CD4-positive, alpha-beta T cell treated with Interleukin-17A for 4 hours (primary cell): ENCODE measurements around the gene HOXC10.

Experiments
- DNase-seq: peaks from one replicate; pipeline ENCODE4 v3.0.0-alpha.2; 2020; ENCODE audit warnings: mixed read lengths

Gene HOXC10

DNA sequence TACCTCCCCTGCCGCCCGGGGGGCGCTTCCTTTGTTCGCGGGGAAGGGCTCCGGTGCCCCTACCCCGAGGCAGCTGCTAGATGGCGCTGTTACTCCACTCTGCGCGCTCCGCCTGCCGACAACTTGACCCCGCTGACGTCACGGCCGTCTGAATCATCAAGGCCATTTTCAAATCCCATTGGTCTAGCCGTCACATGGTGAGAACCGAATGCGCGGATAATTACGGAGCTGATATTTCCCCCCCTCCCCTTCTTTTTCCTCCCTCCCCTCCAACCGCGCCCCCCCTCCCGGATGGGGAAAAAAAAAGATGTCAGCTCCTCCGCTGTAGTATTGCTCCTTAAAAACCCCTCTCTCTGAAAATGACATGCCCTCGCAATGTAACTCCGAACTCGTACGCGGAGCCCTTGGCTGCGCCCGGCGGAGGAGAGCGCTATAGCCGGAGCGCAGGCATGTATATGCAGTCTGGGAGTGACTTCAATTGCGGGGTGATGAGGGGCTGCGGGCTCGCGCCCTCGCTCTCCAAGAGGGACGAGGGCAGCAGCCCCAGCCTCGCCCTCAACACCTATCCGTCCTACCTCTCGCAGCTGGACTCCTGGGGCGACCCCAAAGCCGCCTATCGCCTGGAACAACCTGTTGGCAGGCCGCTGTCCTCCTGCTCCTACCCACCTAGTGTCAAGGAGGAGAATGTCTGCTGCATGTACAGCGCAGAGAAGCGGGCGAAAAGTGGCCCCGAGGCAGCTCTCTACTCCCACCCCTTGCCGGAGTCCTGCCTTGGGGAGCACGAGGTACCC is at the start of gene HOXC10:
HOXC10 (plus strand) TSS at position 246 of the 791 bp plus-strand sequence; CDS start at position 360, 114 bp downstream.
- DNase-seq, result peak; percentile 84

DNA sequence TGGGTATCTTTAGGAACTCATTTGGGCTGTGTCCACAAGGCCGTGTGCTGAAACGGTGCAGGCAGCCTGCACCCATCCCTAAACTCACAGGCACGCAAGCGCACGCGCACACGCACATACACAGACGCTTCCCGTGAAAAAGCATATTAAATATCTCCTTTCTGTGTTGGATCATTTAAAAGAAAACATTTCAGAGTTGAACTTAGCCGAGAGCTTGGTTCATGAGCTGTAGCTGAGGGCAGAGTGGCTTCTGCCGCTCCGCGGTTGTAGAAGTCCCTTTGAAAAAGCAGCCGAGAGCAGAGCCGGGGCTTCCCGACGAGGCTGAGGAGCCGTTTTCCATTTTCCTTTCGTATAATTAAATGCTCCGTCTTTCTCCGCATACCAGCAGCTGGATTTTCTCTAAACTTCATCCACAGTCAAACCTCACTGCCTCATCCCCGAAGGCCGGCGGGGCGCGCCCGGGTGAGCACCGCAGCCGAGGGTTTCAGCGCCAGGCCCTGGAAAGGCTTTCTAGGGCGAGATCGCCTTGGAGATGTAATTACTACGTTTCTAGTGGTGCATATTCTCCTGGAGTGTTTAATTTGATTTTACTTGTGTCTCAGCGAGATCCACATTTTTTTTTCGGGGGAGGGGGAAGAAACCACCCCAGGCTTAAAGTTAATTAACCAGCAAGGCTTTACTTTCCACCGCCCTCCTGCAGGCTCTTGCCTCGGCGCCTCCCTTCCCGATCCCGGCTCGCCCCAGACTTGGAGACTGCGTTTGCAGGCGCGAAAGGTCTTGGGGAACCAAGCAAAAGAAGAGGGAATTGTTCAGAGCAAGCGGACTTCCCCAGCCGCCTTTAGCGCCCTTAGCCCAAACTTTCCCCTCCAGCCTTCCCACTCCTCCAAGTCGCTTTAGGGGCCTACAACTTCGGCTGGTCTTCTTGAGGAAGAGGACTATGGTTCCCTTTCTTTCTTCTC is 49.3 kb upstream of the HOXC10 start:
- DNase-seq, result no peak

DNA sequence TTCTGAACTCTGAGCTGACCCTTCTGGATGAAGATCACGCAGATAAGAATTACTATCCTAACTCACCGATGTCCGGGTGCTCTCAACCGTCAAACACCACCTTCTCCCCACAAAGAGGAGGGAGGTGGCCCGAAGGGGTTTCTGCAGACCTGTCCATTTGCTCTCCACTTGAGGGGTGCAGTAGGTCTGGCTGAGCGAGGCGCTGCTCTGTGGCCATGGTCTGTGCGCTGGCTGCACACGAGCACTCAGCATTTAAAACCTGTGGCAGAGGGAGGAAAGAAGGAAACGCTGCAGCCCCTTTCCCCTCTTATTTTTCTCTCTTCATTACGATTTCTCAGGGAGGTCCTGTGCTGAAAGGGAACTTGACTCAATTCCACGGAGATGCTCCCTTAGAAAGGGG is 47.8 kb upstream of the HOXC10 start:
- DNase-seq, result no peak

DNA sequence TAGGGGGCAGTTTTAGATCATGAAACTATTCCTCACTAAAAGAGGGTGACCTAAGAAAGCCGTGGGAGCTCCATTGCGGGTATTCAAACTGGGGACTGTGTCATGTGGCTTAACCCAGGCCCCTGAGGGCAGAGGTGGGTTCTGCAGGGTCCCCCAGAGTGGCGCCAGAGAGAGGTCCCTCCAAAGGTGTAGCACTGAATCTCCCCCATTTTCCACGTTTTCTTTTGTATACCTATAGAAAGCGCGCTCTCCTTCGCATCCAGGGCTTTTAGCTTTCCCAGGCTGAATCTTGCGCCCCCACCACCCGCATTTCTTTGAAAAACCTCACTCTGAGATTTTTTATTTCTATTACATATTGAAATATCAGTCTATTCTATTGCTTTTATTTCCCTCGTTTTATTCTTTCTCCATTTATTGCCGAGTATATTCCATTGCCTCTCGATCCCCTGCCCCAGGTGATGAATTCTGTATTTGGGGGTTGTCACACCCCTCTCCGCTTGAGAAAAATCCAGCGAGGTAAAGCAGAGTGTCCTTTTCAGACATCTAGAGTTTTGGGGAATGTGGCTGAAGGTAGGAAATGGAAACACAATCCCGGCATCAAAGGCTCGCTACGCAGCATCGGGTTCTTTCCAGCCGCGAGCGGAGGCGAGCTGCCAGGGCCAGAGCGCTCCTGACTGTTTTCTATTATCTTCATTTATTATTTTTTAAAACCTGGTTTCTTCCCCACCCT is 47.2 kb upstream of the HOXC10 start:
- no peak for DNase-seq

DNA sequence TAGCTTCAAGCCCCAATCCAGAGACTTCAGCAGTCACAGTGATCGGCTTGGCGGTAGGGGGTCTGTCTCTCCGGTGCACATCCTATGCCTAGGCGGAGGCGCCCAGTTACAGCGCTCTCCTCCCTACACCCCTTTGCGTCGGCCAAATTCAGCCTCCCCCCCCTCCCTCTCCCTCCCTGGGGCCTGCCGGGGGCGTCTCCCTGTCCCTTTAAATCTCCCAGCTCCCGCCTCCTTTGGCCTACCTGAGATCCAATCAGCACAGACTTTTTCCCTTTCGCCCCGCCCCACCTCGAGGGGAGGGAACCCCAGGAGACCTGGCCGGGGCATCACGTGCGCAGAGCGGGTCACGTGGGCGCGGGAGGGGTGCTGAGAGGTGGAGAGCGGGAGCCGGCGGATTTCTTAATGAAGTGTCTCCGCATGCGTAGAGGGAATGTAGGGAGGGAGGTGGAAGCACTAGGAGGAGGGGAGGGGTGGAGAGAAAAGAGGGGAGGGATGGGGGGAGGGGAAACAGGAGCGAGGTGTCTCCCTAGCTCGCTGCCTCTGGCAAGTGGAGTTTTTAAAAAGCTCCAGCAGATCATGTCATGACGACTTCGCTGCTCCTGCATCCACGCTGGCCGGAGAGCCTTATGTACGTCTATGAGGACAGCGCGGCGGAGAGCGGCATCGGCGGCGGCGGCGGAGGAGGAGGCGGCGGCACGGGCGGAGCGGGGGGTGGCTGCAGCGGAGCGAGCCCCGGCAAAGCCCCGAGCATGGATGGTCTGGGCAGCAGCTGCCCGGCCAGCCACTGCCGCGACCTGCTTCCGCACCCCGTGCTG is 46.4 kb upstream of the HOXC10 start, which contains the start of gene HOXC13:
HOXC13 (plus strand) TSS at position 506 of the 815 bp plus-strand sequence; CDS start at position 582, 76 bp downstream.
- peak; percentile 35 for DNase-seq

DNA sequence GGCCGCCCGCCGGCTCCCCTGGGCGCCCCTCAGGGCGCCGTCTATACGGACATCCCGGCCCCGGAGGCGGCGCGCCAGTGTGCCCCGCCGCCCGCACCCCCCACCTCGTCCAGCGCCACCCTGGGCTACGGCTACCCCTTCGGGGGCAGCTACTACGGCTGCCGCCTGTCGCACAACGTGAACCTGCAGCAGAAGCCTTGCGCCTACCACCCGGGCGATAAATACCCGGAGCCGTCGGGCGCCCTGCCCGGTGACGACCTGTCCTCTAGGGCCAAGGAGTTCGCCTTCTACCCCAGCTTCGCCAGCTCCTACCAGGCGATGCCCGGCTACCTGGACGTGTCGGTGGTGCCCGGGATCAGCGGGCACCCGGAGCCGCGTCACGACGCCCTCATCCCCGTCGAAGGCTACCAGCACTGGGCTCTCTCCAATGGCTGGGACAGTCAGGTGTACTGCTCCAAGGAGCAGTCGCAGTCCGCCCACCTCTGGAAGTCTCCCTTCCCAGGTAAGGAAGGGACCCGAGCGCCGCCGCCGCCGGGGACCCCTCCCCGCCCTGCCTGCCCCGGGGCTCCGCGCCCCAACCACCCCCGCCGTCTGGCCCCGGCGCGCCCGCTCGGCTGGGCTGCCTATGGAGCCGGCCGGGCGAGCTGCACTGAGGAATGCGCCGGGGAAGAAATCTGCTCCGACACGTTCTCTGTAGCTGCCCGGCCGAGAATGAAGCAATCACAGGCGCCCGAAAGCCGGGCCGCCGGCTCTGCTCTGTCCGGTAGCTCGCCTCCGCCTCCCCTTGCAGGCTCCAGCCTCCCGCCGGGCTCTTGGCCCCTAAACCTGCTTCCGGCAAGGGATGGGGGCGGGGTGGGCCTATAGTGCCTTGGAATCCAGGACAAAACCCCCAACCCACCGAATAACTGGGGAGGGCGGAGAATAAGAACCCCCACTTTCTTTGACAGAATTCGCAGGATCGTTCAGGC is 45.5 kb upstream of the HOXC10 start:
- DNase-seq, result no peak

DNA sequence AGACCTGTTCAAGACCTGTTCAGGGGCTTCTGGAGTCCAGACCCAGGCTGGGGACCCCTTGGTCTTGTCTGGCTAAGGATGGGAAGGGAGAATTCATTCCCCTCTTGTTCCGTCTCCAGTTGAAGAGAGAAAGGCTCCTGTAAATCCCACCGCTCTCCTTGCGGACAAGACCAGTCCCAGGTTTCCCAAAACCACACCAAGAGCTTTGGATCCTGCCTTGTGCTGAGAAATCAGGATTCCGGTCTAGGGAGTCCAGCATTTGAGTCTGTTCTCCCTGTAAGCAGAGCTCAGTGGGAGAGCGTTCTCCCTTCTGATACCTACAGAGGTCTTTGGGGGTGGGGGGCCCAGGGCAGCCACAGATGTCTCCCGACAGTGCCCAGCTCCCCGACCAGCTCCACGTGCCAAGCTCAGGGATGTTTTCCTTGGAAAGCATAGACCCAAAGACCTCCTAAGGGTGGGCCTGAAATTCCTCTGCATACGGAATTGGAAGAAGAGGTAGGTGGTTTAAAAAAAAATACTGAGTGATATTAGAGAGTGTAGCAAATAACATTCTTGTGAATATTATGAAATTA is 44.4 kb upstream of the HOXC10 start:
- DNase-seq, result no peak

DNA sequence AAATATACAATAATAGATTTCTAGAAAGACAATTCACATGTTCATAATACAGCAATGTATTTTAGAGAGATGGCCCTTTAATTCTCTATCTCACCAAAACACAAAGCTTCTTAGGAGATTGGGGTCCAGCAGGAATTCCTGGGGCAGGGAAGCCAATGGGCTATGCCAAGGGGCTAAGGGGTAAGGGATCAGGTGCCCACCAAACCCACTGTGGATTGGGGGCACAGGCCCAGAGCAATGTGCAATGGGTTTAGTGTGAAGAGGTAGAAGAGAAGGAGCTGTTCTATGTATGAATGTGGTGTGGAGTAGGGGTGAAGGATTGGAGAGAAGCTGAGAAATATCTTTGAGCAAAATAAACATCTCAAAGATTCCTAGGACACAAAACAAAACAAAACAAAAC is 43.8 kb upstream of the HOXC10 start:
- DNase-seq, result no peak

DNA sequence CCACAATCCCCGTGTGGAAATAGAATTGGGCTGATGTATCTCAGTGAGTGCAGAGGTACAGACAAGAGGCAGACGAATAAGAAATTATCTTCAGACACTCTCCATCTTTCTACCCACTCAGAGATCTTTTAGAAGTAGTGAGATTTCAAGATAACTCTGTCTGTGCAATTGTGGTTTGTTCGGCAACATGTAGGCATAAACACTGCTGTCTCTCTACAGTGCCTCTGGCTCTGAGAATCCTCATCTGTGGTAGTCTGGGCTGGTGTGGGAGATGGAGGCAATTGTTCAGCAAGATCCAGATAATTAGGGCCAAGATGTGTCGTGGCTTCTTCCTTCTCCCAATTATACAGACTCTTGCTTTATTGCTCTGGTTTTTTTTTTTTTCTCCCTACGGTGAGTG is 43.2 kb upstream of the HOXC10 start:
- no peak for DNase-seq

DNA sequence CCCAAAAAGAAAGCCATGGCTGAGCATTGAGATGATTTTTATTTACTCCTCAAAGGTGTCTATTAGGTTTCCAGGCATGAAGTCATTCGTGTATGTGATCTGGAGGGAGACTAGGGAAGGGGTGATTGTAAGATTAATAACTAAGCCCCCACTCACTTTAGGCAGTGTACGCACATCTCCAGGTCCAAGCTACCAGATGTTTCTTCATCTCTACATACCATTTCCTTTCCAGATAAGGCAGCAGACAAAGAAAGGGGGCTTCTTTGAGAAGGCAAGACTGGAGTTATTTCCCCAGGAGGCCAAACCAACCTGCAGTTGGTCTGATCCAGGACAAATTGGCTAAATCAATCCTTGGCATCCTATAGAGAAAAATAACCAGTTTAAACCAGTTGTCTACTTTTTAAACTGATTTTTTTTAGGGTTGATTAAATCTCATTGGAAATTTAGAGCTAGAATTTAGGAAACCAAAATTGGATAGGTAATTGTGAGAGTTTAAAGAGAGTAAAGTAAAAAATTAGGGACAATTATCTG is 42.4 kb upstream of the HOXC10 start:
- DNase-seq, result no peak

DNA sequence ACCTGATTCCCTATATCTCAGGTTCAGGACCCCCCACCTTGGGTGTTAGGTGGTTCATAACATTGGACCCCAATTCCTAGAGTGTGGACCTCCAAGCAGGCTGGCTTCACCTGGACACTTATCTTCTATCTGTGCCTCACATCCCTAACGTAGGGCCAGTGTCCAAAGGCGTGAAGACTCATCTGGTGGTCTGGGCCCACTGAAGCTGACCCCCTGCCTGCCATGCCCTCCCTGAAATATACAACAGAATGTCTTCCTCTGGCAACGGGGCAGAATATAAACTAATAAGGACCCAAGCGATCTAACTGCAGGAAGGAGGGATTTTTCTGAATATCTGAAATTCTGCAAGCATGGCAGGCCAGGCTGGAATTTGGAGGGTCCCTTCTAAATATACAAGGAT is 40.7 kb upstream of the HOXC10 start:
- no peak for DNase-seq

DNA sequence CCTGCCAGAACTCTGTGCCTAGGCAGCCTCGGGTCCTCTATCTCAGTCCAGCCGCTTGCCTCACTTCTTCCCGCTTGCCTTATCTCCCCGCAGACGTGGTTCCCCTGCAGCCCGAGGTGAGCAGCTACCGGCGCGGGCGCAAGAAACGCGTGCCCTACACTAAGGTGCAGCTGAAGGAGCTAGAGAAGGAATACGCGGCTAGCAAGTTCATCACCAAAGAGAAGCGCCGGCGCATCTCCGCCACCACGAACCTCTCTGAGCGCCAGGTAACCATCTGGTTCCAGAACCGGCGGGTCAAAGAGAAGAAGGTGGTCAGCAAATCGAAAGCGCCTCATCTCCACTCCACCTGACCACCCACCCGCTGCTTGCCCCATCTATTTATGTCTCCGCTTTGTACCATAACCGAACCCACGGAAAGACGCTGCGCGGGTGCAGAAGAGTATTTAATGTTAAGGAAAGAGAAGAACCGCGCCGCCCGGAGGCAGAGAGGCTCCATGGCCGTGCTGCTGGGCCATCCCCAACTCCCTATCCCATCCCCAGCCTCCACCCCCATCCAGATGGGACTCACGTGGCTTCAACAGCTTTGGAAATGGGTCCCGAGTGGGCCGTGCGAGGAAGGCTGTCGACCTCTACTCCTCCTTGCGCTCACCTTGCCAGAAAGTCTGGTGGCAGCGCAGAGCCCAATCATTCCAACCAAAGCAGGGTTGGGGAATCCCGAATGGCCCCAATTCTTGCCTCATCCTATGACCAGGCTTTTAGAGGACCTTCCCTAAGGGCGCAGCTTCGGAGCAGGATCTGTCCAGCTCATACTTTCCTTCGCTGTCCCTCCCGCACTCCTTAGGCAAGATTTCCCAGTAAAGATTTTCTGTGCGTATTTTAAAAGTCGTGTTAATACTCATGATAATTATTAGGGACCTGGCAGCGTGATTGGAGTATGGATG is 39.8 kb upstream of the HOXC10 start:
- DNase-seq, result no peak

DNA sequence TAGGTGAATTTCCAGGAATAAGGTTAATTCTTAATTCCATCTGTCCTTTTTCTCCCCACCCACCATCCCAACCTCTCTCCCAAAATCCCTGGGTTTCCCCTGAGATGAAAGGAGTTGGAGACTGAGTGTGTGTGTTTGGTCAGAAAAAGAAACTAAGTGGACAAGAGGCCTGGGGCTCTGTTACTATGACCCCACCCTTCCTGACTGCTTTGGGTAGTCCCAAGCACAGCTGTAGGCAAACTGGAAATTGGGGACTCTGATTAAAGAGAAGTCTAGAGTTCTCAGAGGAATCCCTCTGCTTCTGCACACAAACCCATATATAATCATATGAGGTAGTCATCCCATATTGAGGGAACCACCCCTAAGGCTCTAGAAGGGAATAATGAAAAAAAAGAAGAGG is 37.2 kb upstream of the HOXC10 start:
- DNase-seq, result no peak

DNA sequence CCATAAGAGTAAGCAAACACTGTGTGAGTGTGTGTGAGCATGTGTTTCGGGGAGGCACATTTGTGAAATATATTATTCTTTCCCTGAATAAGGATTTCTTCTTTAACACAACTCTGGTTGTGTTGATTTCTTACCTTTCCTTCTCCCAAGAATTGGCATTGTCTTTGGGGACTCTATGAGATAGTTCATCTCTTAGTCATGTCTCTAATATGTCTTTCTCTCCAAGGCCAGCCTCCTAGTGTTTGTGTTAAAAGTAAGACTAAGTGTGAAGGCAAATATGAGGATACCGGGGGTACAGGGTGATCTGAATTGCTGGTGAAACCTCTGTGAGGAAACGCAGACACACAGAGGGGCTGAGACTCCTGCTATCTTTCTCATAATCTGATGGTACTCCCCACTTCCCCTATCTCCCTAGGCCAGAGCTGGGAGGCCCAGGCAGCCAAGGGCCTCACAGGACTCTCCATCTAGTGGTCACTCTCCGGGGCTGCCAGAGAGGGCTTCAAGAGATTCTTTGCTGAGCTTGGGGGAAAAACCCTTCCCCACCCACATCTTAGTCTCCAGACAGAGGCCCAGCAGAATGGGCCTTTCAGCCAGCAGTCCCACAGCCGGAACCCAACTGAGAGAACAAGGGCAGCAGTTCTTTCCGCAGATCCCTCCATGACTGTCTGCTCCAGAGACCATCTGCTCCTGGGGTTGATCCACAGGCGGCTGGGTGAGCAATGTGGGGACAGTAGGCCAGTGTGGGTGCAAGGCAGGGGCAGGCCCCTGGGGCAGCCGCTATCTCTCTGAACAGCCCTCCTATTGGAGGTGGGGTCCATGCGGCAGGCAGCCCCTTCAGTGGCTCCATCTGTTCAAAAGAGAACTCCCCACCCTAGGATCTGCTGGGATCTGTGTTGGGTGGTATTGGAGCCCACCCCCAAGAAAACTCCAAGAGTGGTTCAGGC is 36.0 kb upstream of the HOXC10 start:
- DNase-seq, result no peak

DNA sequence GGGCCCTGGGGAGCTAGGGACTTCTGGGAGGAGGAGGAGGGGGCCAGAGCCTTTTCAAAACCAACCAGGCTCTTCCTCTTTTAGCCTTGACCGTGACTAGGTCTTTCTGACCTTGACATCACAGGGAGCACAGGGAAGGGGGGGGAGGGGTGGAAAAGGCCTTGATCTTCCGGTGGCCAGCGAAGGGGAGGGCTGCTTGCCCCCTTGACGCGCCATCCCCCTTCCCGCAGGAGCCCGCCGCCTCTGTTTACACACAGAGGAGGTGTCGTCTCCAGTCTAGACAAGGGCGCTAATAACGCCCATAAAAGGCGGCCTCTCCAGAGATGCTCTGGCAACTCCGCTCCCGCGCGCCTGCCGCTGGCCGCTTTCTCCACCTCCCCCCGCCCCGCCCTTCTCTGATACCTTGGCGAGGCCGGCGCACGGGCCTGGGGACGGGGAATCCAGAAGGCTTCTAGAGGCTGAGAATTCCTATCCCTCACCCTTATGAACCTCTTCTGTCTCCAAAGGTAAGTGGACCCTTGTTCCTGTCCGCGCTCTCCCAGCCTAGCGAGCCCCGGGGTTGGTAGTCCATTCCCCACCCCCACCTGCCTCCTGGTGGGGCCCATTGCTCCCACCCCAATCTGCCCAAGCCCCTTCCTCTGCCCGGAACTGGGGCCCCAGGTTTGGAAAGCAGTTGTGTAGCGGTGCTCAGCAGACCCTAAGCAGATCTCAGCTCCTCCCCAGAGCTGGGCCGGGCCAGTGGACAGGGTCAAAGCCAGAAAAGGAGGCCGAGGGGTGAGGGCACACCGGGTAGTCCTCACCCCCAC is 35.1 kb upstream of the HOXC10 start:
- DNase-seq, result no peak

DNA sequence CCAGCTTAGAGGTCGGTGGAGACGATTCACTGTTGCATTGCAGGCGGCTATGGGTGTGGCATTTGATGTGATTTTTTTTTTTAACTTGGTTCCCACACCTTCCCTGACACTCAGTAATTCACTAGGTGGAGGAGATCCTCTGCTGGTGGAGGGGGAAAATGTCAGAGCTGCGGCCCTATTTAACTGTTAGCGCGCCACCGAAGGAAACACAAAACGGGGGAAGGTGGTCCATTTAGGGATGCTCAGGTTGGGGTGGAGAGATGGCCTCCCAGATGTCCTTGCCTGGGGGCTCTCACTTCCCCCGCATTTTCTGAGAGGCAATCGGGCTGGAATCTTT is 34.5 kb upstream of the HOXC10 start:
- DNase-seq, result no peak
